Head of caudate nucleus (tissue), 42 donors: ENCODE measurements around the gene MAN1C1.
A peak's percentile ranks its signal among the peaks of the same experiment; 100 is the strongest.
"Not testable (repeated sequence)": the region's sequence is repeated elsewhere in the genome, so short reads cannot be mapped to it uniquely, and the experiment has no call there.

ENCODE experiments used
- DNase-seq, 42 donors: peaks; one replicate each; pipeline versions ENCODE4 v3.0.0 to v3.0.0-alpha.2; 2020 to 2021; ENCODE audit warnings: mixed read lengths in 7 of 42
- intact Hi-C: fragments of 100-400 bp; cut with DNase I; formaldehyde crosslinking; loops from one replicate; pipeline ENCODE4 v1.15.0; 2022

Gene MAN1C1

DNA sequence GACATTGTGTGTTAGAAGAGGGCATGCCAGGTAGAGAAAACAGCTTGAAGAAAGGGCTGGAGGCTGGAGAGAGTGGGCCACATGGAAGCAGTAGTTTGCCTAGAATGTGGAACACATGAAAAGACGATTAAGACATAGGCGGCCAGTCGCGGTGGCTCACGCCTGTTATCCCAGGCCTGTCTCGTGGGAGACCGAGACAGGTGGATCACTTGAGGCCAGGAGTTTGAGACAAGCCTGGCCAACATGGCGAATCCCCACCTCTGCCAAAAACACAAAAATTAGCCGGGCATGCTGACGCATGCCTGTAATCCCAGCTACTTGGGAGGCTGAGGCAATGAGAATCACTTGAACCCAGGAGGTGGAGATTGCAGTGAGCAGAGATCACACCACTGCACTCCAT lies 118.4 kb downstream of the MAN1C1 start:
- intact Hi-C loops = not testable (repeated sequence)
- DNase-seq = peak in 1 of 42 donors; percentile 20

- no peak for DNase-seq
- intact Hi-C loops = no loop called here
Measured at GRCh38 chr1:25735956-25736529, 119.5 kb downstream of the MAN1C1 start.

- intact Hi-C loops = no loop called here
- DNase-seq = peak in 32 of 42 donors; percentile 17 to 74 (median 40)
Measured at GRCh38 chr1:25737130-25737529, 120.5 kb downstream of the MAN1C1 start.

- intact Hi-C loops = no loop called here
Measured at GRCh38 chr1:25738499-25738898, 121.9 kb downstream of the MAN1C1 start.

GRCh38 chr1:25739341-25739740 lies 122.8 kb downstream of the MAN1C1 start:
- intact Hi-C loops = no loop called here
- DNase-seq = no peak

More at GRCh38 chr1:25738499-25738898, 121.9 kb downstream of the MAN1C1 start:
- peak in 1 of 42 donors; percentile 14 for DNase-seq

- intact Hi-C loops = no loop called here
- DNase-seq = no peak
Measured at GRCh38 chr1:25740071-25740470, 123.5 kb downstream of the MAN1C1 start.

DNA sequence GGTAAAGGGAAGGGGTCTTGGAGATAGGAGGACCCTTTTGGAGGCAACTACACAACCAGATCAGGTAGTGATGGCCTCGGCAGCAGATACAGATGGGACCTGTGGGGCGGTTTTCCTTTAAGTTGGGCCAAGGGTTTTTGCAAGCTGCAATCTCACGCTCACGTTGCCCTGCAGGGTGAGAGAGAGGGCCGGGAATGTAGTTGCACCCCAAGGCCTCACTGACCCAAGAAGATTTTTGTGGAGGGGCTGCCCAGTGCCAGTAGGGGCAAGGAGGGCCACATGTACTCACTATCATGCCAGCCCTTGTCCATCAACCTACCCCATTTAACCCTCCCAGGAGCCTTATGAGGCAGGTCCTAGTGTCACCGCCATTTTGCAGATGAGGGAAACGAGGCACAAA lies 125.7 kb downstream of the MAN1C1 start:
- no peak for DNase-seq
- intact Hi-C loops = no loop called here

- intact Hi-C loops = no loop called here
- DNase-seq = peak; percentile 31 to 88 (median 78)
Measured at GRCh38 chr1:25743164-25744139, 126.9 kb downstream of the MAN1C1 start.

DNA sequence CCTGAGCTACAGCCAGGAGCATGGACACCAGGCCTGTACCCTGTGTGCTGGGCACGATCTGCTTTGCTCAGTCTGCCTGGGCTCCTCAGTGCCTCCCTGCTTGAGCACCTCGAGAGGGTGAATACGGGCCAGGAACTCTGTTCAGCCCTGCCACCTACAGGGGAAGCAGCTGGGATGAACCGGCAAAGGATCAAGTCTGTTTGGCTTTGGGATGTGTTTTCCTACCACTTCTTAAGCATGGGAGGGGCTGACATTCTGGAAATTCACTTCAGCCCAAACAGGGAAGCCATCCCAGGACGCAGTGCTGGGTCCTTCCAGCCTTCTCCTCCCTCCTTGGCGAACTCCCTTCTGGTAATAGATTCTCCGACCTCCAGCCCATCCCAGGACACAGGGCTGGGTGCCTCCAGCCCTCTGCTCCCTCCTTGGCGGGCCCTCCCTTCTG lies 127.6 kb downstream of the MAN1C1 start:
- intact Hi-C loops = no loop called here
- peak; percentile 43 to 87 (median 69) for DNase-seq

GRCh38 chr1:25744636-25745425 lies 128.2 kb downstream of the MAN1C1 start:
- no peak for DNase-seq
- intact Hi-C loops = no loop called here

DNA sequence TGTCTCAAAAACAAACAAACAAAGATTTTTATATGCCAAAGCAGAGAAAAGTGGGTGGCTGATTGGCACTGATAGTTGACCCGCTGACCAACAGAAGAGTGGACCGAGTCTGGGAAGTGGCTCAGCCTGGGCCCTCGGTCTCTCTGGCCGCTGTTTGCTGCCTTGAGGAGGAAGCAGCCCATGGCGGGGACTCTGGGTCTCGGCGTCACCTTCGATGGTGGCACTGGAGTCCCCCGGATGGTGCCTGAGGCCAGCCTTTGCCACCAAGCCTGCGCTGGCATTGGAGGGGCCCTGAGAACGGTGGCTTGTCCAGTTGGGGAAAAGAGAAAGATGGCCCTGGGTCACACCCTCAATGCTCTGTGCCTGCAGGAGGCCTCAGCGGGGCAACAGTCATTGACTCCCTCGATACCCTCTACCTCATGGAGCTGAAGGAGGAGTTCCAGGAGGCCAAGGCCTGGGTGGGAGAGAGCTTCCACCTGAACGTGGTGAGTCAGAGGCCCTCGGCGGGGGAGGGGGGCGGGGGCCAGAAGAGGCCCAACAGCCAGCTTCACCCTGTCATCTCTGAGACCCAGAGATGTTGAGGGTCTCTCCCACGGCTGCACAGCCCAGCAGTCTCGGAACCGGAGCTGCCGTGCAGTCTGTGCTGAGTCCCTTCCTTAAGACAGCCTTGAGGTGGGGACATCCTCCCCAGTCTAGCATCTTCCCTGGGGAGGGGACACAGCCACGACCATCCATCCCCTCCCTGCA lies 129.9 kb downstream of the MAN1C1 start:
- intact Hi-C loops = no loop called here
- no peak for DNase-seq

DNA sequence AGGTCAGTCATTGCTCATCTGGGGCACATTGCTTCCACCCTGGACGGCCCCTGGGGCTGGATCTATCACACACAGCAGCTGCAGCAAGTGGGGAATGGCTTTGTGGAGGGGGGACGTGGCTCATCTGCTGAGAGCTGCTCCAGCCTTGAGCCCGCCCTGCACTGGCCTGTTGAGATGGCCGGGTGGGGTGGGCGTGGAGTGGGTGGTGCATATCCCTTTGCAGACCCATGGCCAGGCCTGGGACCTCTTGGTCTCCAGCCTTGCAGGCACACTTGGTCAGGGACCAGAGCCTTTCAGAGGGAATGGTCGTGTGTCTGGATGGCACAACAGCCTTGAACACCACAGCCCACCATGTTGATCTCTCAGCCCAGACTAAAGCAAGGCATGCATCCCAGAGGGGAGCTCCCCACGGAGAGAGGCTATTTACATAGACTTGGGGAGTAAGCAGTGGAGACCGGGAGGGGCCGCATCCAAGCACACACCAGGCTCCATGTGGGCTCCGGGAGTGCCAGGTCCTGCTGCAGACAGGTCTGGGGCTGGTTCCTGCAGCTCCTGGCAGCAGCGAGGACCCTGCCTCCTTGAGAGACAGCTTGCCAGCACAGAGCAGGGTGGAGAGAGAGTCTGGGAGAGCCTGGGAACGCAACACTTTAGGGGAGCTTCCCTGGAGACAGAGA lies 130.6 kb downstream of the MAN1C1 start:
- no peak for DNase-seq
- intact Hi-C loops = no loop called here

GRCh38 chr1:25748531-25749205 lies 132.1 kb downstream of the MAN1C1 start:
- intact Hi-C loops = no loop called here

GRCh38 chr1:25750923-25751605 lies 134.5 kb downstream of the MAN1C1 start:
- no peak for DNase-seq
- intact Hi-C loops = no loop called here

More at GRCh38 chr1:25748531-25749205, 132.1 kb downstream of the MAN1C1 start:
- DNase-seq = no peak

DNA sequence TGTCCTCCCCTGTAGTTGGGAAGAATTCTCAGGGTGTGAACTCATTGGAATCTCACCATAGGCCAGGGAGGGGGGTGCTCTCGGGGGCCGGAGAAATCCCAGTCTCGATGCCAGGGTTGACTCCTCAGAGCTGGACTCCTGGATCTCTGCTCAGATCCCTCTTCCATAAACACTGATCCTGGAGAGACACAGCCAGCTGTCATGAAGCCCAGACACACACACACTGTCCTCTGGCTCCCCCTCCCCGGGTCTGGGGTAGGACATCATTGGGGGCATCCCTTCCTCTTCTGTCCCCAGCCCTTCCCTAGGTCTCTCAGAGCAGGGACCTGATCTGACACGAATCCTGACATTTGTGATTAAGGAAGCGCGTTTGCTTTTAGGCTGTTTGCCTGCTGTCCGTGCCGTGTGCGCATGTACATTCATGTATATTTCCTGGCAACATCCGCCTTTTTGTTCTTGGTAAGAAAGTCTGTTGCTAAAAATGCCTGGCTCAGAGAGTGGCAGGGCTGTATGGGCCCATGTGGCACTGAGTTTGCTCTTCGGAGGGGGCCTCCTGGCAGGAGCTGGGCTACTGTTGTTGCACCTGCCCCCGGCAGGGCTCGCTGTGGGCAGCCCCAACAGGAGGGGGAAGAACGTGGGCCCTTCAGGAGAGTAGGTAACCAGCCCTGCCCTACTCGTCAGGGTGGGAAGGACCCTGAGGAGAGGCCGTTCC lies 138.0 kb downstream of the MAN1C1 start:
- DNase-seq = no peak
- intact Hi-C loops = no loop called here

DNA sequence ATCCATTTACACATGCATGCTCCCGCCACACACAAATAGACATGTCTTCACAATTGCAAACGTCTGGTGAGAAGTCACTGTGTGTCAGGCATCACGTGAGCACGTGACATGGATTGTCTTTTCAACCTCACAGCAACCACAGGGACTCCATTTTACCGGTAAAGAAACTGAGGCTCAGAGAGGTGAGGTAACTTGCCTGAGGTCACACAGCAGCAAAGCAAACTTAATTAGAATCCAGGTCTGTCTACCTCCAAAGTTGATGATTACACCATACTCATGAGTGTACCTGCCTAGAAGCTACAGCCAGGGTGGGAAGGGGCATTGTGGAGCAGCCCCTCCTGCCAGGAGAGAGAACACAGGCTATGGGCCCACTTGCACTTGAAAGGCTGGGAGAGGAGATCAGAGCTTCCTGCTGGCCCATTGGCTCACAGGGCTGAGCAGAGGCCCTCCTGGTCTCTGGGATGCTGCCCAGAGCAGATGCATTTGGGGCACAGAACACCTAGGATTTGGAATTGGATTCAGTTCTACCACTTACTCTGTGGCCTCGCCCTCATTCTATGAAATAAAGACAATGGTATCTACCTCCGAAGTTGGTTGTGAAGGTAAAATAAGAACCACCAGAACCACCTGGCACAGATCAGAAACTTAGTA lies 139.0 kb downstream of the MAN1C1 start:
- intact Hi-C loops = no loop called here
- no peak for DNase-seq
